HG02852 (cell line): ENCODE data around the gene SBF1.
"Not testable (repeated sequence)": the region's sequence is repeated elsewhere in the genome, so short reads cannot be mapped to it uniquely, and the experiment has no call there.

Experiments
- ATAC-seq: cut with Tn5 transposase; IDR thresholded peaks from one replicate; pipeline ENCODE4 v1.9.1; 2021; ENCODE audit warnings: mild to moderate bottlenecking, moderate library complexity; ENCODE audit not compliant: unreplicated experiment

SBF1 gene, protein sequence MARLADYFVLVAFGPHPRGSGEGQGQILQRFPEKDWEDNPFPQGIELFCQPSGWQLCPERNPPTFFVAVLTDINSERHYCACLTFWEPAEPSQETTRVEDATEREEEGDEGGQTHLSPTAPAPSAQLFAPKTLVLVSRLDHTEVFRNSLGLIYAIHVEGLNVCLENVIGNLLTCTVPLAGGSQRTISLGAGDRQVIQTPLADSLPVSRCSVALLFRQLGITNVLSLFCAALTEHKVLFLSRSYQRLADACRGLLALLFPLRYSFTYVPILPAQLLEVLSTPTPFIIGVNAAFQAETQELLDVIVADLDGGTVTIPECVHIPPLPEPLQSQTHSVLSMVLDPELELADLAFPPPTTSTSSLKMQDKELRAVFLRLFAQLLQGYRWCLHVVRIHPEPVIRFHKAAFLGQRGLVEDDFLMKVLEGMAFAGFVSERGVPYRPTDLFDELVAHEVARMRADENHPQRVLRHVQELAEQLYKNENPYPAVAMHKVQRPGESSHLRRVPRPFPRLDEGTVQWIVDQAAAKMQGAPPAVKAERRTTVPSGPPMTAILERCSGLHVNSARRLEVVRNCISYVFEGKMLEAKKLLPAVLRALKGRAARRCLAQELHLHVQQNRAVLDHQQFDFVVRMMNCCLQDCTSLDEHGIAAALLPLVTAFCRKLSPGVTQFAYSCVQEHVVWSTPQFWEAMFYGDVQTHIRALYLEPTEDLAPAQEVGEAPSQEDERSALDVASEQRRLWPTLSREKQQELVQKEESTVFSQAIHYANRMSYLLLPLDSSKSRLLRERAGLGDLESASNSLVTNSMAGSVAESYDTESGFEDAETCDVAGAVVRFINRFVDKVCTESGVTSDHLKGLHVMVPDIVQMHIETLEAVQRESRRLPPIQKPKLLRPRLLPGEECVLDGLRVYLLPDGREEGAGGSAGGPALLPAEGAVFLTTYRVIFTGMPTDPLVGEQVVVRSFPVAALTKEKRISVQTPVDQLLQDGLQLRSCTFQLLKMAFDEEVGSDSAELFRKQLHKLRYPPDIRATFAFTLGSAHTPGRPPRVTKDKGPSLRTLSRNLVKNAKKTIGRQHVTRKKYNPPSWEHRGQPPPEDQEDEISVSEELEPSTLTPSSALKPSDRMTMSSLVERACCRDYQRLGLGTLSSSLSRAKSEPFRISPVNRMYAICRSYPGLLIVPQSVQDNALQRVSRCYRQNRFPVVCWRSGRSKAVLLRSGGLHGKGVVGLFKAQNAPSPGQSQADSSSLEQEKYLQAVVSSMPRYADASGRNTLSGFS (N-terminal part only)

DNA sequence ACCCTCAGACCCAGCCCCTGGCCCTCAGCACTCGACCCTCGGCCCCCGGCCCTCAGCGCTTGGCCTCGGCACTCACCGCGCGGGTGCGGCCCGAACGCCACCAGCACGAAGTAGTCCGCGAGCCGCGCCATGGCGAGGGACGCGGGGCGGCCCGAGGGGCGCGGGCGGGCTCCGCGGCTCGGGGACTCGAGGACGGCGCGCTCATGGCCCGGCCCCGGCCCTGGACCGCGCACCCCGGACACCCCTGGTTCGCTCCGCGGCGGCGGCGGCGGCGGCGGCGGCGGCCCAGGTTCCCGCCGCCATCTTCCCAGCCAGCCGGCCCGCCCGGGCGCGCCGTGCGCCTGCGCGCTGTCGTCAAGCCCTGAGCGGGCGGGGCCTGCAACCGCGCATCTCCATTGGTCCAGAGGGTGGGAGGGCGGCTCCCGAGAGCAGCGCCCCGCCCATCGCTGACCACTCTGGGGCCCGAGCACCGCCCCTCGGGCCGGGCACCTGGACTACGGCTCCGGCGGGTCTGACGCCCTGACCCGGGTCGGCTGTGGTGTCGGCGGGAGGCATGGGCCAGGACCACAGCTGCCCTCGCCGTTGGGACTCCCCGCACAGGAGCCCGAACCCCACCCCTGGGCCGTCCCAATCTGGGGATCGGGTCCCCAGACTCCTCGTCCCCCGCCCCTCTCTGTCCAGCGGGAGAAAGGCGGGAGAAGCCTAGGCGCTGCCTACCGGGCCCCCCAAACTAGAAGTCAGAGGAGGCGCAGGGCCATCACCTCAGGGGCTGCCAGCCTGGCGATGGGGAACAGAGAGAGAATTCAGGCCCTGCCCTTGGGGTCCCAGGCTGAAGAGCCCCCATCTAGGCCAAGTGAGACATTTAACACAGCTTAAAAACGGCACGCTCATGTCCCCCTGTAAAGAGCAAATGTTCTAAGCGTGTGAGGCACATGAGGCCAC, at the start of gene SBF1:
Gene SBF1 (minus strand): TSS at position 326 of the 942 bp plus-strand sequence. CDS start 195 bp downstream, at position 131.
- peak; percentile 81 for ATAC-seq

DNA sequence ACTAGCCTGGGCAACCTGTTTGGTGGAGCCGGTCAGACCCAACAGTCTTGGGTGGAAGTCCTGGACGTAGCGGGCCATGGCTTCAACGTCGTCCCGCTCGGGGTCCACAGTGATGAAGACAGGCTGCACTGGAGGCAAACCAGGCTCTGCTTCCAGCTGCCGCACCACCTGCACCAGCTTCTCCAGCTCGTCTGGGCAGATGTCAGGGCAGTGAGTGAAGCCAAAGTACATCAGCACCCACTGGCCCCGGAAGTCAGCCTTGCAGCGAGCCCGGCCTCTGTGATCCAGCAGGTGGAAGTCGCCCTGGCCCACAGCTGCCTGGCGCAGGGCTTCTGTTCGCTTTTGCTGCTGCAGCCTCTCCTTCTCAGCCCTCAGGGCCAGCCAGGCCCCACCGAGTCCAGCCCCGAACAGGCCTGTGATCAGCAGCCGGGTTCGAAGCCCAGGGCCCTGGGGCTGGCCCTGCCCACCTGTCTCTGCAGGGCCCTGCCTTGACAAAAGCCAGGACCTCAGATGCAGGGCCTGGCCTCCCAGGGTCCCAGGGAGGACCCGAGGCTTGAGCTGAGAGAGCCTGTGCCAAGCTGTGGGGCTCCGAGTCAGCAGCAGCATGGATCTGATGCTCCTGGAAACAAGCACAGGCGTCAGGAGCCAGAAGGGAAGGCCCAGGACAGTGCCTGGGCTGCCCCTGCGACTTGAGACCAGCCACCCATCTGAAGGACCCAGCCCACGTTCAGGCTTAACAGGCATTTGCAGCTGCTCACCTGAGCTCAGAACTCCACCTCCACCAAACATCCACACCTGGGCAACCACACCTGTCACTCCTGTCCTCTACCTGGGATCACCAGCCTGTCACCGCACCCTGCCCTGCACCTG, 49.2 kb upstream of the SBF1 start:
- no peak for ATAC-seq

DNA sequence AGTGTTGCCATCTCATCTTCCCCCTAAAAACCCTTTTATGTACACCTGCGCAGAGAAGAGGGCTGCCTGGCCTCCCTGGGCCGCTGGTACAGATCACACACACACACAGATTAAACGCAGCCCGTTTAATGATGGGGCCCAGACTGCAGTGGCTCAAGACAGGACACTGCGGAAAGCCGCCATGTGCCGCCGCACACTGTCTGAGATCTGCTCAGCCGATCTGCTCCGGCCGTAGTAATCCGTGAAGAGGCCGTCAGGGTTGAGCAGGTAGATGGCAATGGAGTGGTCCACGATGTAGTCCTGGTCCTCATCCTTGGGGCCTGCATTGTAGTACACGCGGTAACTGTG, 48.6 kb upstream of the SBF1 start:
- no peak for ATAC-seq

DNA sequence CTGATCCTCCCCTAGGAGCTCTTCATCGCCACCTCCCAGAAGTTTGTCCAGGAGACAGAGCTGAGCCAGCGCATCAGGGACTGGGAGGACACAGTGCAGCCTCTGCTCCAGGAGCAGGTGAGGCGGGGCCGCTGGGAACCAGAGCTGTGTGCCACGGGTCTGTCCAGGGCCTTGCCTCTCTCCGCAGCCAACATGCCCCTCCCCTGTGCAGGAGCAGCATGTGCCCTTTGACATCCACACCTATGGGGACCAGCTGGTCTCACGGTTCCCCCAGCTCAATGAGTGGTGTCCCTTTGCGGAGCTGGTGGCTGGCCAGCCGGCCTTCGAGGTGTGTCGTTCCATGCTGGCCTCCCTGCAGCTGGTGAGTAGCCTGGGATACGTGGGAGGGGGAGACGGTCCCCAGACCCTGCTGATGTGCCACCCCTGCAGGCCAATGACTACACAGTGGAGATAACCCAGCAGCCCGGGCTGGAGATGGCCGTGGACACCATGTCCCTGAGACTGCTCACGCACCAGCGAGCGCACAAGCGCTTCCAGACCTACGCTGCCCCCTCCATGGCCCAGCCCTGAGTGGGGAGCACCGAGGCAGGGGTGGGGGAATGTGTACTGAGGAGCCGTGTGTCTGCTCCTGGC, 48.1 kb upstream of the SBF1 start:
- no peak for ATAC-seq

DNA sequence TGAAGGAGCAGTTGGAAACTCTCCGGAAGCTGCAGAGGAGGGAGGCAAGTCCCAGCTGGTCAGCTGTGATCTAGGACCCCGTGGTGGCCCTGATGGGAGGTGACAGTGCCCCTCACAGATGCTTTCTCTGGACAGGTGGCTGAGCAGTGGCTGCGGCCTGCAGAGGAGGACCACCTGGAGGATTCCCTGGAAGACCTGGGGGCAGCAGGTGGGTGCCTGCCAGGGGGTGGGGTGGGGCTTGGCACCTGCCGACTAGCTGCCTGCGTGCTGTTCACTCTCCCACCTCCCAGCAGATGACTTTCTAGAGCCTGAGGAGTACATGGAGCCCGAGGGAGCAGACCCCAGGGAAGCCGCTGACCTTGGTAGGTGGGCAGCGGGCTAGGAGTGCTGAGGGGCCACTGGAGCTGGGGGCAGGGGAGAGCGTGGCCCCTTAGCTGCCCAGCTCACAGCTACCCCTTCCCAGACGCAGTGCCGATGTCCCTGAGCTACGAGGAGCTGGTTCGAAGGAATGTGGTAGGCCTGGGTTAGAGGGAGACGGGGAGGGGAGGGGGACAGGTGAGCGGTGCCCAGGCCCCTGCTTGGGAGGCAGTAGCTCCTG, 47.5 kb upstream of the SBF1 start:
- ATAC-seq: no peak

DNA sequence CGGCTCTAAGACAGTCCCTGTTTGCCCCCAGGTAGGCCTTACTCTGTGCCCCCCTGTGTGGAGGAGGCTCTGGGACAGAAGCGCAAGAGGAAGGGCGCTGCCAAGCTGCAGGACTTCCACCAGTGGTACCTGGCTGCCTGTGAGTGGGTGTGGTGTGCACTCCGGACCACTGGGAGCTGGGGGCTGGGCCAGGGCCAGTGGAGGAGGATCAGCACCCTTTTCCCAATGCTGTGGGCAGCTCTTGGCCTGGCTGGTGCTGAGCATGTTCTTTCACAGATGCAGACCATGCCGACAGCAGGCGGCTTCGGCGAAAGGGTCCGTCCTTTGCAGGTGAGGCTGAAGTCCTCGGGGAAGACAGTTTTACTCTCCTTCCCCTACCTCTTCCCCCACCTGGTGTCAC, 46.9 kb upstream of the SBF1 start:
- no peak for ATAC-seq

DNA sequence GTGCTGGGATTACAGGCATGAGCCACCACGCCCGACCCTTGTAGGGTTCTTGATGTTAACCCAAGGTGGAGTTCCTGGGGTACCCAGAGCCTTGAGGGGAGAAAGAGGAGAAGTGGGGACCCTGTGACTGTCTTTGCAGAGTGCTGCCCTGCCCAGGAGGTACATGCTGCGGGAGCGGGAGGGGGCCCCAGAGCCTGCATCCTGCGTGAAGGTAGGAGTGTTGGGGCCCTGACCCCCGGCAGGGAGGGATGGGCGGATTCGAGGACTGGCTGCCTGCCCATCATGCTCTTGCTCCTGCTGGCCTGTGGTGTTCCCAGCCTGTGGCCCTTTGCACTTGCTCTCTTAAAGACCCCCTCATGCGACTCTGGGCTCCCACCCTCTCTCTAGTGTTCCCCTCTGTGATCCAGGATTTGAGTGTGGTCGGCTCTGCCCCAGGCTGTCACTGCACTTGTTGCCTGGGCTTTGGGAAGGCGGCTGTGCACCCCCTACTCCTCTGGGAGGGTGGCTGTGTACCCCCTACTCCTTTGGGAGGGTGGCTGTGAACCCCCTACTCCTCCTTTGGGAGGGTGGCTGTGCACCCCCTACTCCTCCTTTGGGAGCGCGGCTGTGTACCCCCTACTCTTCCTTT, 46.1 kb upstream of the SBF1 start:
- no peak for ATAC-seq

DNA sequence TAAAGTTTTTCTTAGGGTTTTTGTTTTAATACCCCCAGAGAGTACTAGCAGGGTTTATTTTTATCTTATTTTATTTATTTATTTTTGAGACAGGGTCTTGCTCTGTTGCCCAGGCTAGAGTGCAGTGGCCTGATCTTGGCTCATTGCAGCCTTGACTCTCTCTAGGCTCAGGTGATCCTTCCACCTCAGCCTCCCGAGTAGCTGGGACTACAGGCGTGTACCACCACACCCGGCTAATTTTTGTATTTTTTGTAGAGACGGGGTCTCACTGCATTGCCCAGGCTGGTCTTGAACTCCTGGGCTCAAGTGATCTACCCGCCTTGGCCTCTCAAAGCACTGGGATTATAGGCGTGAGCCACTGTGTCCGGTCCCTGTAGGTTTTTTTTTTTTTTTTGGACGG, 45.3 kb upstream of the SBF1 start:
- not testable (repeated sequence) for ATAC-seq

DNA sequence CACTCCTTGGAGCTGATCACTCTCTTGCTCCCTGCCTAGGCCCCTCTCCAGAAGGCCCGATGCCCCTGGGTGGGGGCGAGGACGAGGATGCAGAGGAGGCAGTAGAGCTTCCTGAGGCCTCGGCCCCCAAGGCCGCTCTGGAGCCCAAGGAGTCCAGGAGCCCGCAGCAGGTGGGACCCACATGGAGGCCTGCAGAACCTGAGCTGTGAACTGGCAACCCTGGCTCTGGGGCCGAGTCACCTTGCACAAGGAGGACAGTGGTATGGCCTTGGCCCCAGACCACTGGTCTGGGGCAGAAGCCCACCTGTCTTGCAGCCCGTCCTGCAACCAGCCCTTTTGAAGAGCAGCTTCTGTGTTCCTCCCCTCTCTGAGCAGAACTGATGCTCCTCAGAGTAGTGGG, 44.3 kb upstream of the SBF1 start:
- no peak for ATAC-seq

DNA sequence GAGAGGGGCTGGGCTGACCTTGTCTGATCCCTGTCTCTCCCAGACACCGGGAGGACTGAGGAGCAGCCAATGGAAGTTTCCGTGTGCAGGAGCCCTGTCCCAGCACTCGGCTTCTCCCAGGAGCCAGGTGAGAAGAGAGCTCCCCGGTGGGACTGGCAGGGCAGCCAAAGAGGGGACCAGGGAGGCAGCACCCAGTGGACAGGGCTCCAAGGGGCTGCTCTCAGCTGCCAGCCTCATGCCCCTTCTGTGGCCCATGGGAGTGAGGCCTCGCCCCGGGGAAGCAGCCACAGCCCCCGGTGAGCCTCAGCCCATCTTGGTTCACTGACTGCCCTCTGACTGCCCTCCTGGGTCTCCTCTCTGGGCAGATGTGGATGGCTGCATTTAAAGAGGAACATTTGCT, 43.8 kb upstream of the SBF1 start:
- ATAC-seq: no peak

DNA sequence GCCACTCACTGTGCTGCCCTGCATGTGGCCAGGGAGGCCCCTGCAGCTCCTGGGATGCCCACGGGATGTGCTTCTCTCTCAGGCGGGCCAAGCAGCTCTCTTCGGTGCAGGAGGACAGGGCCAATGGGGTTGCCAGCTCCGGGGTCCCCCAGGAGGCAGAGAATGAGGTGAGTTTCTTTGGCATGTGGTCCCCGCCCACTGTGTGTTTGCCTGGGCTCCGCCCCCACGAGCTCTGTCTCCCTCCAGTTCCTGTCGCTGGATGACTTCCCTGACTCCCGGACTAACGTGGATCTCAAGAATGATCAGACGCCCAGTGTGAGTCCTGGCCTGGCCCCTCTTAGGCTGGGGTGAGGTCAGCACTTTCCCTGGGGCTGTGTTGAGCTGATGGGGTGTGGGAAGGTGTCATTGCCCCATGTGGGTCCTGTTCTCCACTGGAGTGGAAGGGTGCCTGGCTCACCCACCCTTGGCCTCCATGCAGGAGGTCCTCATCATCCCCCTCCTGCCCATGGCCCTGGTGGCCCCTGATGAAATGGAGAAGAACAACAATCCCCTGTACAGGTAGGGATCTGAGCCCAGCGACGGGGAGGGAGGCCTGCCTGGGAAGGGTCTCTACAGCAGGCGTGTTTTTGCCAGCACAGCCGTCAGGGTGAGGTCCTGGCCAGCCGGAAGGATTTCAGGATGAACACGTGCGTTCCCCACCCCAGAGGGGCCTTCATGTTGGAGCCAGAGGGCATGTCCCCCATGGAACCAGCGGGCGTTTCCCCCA, 42.8 kb upstream of the SBF1 start:
- ATAC-seq: no peak

DNA sequence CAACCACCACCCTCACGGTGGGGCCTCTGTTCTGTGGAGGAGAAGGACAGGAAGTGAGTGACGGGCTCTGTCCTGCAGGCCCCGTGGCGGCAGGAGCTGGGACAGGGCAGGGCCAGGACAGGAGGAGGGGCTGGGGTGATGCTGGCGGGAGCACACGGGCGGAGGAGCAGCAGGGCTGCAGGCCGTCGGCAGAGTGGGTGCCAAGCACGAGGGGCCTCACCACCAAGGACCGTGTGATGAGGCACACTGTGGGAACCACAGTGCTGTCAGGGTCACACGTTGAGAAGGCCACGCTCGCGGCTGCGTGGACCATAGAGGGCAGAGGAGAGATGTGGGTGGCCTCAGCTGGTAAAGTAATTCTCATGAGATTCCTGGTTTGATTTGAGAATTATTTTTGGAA, 42.1 kb upstream of the SBF1 start:
- ATAC-seq: no peak

DNA sequence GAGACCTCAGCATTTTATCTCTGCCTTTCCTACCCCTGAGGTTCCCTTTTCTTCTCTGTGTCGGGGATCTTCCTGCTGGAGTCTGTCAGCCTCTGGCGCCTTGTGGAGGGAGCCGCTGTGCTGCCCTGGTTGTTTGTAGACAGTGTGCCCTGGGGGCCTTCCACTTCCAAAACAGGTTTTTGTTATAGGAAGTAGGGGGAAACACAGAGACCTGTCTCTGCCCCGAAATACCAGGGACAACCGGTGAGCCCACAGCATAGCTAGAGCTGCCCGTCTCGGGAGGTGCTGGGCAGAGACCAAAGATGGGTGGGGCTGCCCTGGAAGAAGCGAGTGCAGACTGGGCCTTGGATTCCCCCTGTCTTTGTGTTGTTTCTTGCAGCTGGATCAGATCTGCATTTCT, 41.2 kb upstream of the SBF1 start:
- no peak for ATAC-seq

DNA sequence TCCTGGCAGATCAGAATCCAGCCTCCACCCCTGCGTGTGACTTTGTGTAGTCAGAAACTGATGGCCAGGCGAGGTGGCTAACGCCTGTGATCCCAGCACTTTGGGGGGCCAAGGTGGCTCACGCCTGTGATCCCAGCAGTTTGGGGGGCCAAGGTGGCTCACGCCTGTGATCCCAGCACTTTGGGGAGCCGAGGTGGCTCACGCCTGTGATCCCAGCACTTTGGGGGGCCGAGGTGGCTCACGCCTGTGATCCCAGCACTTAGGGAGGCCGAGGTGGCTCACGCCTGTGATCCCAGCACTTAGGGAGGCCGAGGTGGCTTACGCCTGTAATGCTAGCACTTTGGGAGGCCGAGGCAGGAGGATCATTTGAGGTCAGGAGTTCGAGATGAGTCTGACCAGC, 38.3 kb upstream of the SBF1 start:
- no peak for ATAC-seq

DNA sequence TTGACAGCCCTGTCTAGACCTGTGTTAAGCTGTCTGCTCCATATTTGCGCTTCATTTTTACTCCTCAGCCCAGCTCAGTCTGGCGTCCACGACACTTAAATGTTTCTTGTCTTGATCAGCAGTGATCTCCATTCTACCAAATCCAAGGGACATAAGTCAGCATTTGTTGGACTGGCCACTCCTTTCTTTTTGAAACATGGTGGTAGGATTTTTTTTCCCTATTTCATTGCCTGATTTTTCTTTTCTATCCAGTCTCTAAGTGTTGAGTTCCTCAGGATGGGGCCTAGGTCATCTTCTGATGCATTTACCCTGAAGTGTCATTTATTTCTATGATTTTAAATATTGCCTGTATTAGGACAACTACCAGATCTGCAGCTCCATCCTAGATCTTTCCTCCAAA, 34.1 kb upstream of the SBF1 start:
- ATAC-seq: no peak

DNA sequence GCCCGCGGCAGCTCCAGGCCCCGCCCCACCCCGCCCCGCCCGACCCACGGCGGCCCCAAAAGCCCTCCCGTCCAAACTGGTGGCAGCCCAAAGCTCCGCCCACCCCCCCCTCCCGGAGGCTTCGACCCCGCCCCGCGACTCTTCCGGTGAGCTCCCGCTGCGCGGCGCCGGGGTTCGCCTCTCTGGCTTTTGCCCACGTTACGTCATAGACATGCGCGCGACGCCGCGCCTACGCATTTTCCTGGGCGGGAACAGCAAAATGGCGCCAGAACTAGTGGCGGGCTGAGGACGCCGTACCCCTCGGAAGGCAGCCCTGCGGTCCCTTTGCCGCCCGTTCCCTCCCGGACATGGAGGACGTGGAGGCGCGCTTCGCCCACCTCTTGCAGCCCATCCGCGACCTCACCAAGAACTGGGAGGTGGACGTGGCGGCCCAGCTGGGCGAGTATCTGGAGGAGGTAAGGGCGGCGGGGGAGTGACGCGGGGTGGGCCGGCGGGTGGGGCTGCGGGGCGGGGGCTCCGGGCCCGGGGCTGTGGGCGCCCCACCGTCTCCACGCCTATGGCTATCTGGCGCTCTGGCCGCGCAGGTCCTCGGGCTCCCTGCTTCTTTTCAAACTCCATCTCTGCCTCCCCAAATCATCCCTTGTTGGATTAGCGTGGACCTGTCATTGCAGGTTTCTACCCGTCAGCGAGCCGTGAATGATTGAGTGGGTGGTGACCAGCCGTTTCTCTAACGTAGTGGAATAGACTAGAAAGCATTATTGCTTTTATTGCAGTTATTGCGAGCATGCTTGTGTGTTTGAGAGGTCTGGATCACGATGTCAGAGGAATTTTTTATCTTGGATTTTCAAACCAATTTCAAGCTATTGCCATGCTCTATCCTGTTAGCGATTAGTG, 33.4 kb upstream of the SBF1 start, which contains the start of gene NCAPH2:
Gene NCAPH2 (plus strand): TSS at position 234 of the 894 bp plus-strand sequence. CDS start 114 bp downstream, at position 348.
- ATAC-seq: peak; percentile 40
